CD4-positive, alpha-beta T cell treated with Interferon alpha-2 for 1 hour (primary cell): ENCODE measurements around the gene HSD17B7.
"Not testable (repeated sequence)": the region's sequence is repeated elsewhere in the genome, so short reads cannot be mapped to it uniquely, and the experiment has no call there.

Source experiments
- DNase-seq, 2 donors: peaks; one replicate each; pipeline ENCODE4 v3.0.0-alpha.2; 2020 to 2022

The HSD17B7 gene

DNA sequence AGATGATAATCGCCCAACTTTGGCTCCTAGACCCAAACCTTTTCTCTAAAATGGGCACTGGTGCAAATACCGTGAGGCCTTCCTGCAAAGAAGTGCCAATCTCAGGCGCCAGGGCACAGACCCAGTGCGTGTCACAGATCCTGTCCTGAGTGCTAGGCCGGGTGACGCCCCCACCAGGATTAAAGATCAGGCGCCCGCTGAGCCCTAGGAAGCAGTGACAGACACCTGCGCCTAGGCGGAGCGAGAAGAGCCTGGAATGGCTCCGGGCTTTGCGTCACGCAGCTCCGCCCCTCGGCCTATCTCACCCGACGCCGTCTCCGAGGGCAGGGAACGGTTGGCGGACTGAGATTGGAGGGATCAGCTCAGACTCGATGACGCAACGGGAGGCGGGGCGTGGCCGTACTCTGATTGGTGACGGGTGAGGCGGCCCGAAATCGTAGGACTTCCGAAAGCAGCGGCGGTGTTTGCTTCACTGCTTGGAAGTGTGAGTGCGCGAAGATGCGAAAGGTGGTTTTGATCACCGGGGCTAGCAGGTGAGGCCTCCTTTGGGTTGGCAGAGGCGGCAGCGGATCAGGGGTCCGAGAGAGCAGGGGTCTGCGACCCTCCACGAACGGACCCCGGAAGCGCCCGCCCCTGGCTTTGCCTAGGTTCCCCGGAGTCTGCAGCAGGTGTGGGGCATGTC lies at the start of gene HSD17B7:
TSS of gene HSD17B7 (plus strand) at position 400 of the 682 bp plus-strand sequence. CDS start at position 499, 99 bp downstream.
- DNase-seq: peak; percentile 83 to 86

- no peak for DNase-seq
These were observed 49.7 kb upstream of the HSD17B7 start for GRCh38 chr1:162740755-162741154.

DNA sequence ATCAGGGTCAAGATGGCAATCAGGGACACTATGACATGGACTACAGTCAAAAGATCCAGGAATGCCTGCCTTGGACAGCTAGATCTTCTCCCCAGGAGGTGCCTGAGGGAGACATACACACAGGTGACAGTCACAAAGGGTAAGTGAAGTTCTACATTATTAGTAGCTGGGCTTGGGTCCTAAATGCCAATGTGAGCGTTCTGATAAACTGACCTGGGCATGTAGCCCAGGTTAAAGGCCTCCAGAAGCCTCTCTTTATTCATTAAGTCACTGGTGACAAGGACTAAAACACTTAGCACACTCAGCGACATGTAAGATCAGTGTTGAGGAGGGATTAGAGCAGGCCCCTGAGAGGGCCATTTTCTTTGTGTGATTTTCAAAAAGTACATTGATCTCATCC lies 48.9 kb upstream of the HSD17B7 start:
- DNase-seq: no peak

GRCh38 chr1:162746264-162746942 lies 44.1 kb upstream of the HSD17B7 start:
- DNase-seq: not testable (repeated sequence)

GRCh38 chr1:162753001-162753658 lies 37.4 kb upstream of the HSD17B7 start:
- DNase-seq: no peak

DNA sequence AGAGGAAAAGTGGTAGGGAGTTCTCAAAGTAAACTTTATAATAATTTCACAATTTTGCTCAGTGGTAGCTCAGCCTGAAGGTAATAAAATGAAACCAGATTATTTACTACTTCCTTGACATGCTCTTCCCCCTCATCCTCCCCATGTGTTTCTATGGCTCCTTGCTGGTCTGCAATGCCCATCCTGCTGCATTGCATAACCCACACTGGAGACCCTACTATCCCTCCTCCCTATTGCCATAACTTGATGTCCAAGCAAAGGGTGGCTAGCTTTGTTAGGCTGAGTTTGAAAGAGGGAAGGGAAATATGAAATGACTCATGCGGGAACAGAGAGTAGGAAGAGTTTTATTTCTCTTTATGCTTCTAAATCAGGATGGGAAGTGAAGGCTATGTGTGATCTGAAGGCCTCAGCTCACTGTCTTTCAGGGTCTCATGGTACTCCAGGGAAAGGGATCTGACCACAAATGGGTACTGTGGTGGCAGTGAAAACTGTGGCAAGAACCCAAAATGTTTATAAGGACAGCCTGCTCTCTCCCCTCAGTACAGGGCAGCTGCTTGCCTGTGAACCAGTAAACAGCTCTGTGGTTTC lies 36.4 kb upstream of the HSD17B7 start:
- no peak for DNase-seq

GRCh38 chr1:162755306-162755705 lies 35.2 kb upstream of the HSD17B7 start:
- DNase-seq: no peak

- no peak for DNase-seq
These were observed 34.0 kb upstream of the HSD17B7 start for GRCh38 chr1:162756523-162756922.

DNA sequence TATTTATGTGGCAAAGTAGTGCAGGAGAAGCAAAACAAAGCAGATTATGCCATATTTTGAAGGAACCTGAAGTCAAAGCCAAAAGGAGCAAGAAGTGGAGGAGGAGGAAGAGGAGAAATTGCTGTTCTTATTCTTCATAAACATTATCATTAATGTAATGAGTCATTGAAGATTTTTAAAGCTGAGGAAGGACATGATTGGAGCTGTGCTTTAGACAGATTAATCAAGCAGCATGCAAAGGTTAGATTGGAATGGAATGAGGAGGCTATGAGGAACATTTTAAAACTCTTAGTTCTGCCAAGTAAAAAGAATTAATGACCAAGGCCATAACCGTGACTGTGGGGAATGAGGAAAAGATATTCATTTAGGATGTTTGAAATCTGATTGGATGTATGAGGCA lies 33.0 kb upstream of the HSD17B7 start:
- no peak for DNase-seq

DNA sequence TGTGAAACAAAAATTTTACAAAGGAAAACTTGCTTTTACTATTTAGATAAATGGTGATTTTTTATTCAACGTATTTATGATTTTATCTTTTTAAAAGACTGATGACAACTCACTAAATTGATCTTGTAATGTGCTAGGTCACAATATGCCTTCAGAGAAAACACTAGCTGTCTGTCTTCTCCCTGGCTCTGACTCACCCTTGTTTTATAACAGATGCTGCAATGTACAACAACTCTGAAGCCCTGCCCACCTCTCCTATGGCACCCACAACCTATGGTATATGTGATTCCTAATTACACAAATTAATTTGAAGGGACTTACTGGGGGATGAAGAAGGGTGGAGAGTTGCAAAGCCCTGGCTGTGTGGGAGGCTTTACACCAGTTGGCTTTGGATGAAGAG lies 24.7 kb upstream of the HSD17B7 start:
- DNase-seq: no peak

DNA sequence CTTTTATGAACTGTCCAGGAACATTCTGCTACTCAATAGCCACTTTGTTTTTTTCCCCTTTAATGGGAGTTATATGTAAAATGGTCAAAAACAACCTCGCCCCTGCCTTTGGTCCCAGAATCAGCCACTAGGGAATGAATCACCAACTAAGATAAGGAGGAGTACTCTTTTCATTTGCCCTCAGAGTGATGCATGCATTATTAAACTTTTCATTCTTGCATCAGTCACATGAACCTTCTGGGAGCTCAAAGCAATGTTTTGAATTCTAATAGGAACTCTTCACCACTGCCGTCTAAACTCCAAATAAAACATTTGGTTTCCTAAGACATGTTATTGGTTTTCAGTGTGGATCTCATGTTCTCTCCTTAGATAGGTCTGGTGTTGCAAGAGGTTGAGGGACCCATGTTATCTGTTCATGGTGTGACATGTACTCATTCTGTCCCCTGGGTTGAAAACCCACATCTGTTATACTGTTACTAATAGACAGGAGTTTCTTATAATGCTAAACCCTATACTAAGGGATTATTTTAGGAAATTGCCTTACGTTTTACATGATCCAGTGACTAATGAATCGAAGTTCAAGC lies 17.8 kb upstream of the HSD17B7 start:
- no peak for DNase-seq

DNA sequence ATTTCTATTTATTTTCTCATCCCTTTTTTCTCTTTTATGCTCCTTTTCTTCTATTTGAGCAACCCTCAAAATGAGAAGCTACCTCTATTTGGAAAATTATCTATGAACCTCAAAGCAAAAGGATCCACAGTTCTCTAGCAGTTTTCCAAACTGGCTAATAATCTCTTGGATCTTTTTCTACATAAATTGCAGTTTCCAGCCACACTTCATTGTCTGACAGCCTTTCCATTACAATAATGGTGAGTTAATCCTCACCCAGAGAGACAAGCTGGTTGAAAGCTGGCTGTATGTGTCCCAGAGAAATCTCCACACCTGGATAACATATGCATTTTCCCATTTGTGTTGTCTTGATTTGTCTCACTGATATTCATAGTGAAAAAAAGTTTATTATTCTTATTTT lies 16.5 kb upstream of the HSD17B7 start:
- DNase-seq: no peak

DNA sequence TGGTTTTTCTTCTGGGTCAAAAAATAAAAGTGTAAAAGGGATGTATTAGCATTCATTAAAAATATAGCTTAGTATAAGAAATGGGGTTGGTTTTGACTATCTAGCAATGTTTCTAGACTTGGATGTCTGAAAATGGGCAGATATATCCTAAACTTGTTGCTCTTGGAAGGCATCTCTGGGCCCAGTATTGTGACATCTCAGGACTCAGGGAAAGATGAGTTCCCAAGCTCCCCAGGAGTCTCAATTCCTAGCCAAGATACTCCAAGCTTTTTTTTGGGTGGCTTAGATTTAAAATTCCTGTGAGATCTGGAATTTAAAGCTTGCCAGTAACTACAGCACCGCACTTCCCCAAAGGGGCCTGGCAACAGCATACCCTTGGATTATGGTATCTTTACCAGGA lies 11.5 kb upstream of the HSD17B7 start:
- DNase-seq: no peak

GRCh38 chr1:162782671-162783070 lies 7.8 kb upstream of the HSD17B7 start:
- DNase-seq: no peak

DNA sequence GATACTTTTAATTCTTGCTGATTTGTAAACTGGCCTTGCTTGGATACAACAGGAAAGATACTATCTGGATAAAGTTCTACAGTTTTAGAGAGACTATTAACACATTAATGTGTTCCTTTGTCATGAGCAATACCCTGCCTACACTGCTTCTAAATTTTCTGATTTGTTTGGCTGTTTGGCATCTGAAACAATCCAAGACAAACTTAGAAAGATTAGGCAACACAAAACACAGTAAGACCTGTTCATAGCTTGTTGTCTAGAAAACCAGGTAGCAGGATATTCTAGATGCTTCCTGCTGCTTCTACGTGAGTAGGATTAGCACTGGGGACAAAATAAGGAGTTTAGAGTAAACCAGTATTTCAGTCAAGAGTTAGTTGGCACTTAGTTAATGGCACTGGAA lies 5.6 kb upstream of the HSD17B7 start:
- not testable (repeated sequence) for DNase-seq

DNA sequence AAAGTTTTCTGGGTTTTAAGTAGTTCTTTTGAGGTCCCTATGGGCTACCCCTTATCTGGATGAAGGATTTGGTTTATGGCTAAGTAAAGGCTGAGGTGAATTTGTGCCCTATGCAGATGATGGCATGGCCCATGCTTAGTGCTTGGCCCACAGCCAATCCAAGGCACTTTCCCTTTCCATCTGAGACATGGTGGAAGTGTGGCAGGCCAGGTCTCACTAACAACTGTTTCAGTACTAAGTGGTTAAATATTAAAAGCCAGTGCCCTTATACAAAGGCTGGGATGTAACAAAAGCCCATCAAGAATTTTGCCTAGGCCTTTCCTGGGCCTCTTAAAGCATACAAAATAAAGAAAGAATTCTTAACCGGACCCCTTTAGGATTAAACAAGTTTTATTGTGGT lies 1.7 kb upstream of the HSD17B7 start:
- not testable (repeated sequence) for DNase-seq

- peak in 1 of 2 donors; percentile 30 for DNase-seq
These were observed 469 bp downstream of the HSD17B7 start for GRCh38 chr1:162790985-162791357.

GRCh38 chr1:162794284-162794683 lies 3.8 kb downstream of the HSD17B7 start:
- DNase-seq: not testable (repeated sequence)

DNA sequence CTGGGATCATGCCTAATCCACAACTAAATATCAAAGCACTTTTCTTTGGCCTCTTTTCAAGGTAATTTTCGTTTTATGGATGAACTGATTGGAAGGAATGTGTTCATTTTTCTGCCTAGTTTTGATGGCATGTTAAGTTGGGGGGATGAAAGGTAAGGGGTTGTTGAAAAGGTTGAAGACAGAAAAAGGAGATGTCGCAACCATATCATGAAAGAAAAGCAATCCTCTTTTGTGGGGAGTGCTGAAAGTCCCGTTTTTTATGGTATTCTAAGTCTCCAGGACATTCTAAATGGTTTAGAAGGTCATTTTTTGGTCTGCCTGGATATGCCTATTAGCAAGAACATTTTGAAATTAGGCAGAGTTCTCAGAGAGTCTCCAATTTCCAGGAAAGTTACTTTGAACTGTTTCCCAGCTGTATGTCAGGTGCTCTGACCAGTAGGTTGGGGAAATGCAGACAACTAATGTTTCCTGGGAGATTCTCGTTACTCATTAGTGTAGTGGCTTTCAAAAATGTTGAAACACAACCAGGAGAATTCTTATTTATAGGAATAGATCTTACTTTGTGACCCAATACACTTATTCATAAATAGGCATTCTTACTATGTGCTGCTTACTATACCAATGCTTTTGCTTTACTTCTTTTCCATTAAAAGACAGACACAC lies 6.2 kb downstream of the HSD17B7 start:
- not testable (repeated sequence) for DNase-seq

DNA sequence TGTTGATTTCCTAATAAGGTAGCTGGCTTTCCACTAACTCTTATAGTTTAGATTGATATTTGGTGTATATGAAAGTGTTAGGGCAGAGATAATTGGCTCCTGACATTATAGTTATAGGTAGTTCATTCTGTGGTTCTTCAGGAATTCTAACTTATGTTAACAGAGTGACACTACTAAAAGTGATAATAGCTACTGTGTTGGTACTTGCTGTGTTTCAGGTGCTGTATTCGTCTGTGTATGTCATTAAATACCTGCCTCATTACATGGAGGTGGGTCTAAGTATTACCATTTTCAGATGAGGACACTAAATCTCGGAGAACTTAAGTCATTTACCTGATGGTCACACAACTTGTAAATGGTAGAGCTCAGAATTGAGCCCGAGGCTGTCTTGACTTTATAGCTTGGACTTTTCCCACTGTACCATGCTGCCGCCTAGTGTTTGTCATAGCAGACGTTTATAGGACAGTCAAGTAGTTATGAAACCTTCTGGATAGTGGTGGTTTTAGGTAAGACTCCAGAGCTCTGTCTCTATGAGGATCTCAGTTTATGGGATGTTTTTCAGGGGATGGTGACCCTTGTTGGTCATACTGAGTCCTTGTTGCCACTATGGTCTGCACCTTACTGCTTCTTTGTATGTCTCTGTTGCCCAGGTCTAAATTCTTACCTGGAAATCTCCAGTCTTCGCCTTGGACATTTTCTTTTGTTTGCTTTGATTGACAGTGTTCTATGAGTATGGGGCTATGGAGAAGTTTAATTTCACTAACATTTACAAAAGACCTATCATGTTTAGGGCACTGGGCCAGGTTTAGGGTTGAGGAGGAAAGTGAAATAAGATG lies 9.7 kb downstream of the HSD17B7 start:
- DNase-seq: not testable (repeated sequence)

DNA sequence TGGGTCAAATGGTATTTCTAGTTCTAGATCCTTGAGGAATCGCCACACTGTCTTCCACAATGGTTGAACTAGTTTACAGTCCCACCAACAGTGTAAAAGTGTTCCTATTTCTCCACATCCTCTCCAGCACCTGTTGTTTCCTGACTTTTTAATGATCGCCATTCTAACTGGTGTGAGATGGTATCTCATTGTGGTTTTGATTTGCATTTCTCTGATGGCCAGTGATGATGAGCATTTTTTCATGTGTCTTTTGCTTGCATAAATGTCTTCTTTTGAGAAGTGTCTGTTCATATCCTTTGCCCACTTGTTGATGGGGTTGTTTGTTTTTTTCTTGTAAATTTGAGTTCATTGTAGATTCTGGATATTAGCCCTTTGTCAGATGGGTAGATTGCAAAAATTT lies 17.0 kb downstream of the HSD17B7 start:
- DNase-seq: not testable (repeated sequence)

DNA sequence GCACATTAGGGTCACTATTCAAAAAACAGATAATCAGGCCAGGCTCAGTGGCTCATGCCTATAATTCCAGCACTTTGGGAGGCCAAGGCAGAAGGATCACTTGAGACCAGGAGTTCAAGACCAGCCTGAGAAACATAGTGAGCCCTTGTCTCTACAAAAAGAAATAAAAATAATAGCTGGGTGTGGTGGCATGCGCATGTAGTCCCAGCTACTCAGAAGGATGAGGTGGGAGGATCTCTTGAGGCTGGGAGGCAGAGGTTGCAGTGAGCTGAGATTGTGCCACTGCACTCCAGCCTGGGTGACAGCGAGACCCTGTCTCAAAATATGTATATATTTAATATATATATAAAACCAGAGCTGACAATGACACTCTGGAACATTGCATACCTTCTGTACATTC lies 21.9 kb downstream of the HSD17B7 start:
- not testable (repeated sequence) for DNase-seq
